ENCODE data around the gene MYB. TPM values are rescaled to one million over a fixed set of nuclear protein-coding genes. Genes with fewer than 3 reads are reported as not detected.

MYB gene
- total RNA-seq, 1 experiment from 2014 or later, result 3.7 TPM

DNA sequence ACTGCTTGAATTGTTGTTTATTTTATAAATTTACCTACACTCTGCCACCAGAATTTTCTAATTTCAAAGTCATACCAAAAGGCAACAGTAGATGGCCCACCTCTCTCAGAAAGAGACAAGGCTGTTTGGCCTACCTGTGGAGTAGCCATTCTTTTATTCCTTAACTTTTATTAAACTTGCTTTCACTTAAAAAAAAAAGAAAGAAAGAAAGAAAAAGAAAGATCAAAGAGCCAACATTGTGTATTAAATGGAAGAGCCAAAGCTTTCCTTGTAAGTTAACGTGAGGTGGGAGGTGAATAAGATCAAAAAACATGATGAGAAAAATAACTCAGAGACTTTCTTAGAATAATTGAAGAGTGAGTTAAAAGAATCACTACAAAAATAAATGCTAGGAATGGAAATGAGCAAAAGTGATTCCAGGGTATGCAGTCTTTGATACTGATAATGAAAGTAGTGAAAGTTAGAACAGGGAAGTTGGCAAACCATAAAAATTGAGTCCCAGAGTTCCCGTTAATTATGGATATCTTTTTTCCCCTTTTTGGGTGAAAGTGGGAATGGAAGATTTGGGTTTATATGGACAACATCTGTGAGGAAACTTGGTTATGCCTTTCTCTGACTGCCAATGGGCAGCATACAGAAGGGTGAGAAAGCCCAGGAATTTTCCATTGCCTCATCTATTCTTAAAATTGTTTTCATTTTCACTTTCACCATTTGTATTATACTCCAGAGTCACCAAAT is 35.9 kb upstream of the MYB start:
- H3K4me2 ChIP-seq (ENCODE audit: low read length), result no peak overlapping the region
- no peaks in the 10 kb centered on the region for H3K27me3 ChIP-seq (ENCODE audit: insufficient read depth, low read length)
- no TSS peak for BruUV-seq (replicated peaks)
- no peak overlapping the region for H3K4me3 ChIP-seq (replicated peaks in 1 of 2; ENCODE audit: low read depth in 1 of 2, low read length in 2 of 2)
- peak; percentile 86 for TF ChIP-seq RAD21 (IDR thresholded peaks at IDR 0.05; ENCODE audit: low read depth)
- TF ChIP-seq, protein P1, sequence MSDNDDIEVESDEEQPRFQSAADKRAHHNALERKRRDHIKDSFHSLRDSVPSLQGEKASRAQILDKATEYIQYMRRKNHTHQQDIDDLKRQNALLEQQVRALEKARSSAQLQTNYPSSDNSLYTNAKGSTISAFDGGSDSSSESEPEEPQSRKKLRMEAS (IDR thresholded peaks at IDR 0.05), result no peak
- TF ChIP-seq, protein P2, sequence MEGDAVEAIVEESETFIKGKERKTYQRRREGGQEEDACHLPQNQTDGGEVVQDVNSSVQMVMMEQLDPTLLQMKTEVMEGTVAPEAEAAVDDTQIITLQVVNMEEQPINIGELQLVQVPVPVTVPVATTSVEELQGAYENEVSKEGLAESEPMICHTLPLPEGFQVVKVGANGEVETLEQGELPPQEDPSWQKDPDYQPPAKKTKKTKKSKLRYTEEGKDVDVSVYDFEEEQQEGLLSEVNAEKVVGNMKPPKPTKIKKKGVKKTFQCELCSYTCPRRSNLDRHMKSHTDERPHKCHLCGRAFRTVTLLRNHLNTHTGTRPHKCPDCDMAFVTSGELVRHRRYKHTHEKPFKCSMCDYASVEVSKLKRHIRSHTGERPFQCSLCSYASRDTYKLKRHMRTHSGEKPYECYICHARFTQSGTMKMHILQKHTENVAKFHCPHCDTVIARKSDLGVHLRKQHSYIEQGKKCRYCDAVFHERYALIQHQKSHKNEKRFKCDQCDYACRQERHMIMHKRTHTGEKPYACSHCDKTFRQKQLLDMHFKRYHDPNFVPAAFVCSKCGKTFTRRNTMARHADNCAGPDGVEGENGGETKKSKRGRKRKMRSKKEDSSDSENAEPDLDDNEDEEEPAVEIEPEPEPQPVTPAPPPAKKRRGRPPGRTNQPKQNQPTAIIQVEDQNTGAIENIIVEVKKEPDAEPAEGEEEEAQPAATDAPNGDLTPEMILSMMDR (IDR thresholded peaks at IDR 0.05 in 2 of 3, conservative IDR thresholded peaks at IDR 0.05 in 1 of 3; ENCODE audit: borderline replicate concordance in 1 of 3, insufficient read depth in 1 of 3, low read depth in 2 of 3, low read length in 2 of 3), result peak; percentile 49 to 82 (median 72); a peak in 5 of 6 replicates
- no peak for TF ChIP-seq EZH2phosphoT487 (IDR thresholded peaks at IDR 0.05; ENCODE audit: borderline replicate concordance)
- TF ChIP-seq SIN3A (IDR thresholded peaks at IDR 0.05; ENCODE audit: low read depth), result no peak
- ChIA-PET CTCF (interaction anchor here (1.0 to 1.8 kb wide), 8 partner anchors 37 to 295 kb away, joined by 3 to 21 read pairs (median 4); no protein-coding TSS in a partner anchor), RAD21 (ENCODE audit: low non-redundant PET in 1 of 2, low total read pairs in 2 of 2, uncharacterized antibody in 2 of 2, unreplicated experiment in 2 of 2) (interaction anchor here in 1 of 2 experiments (0.7 to 1.2 kb wide), 2 partner anchors 39 to 353 kb away, joined by 3 to 5 read pairs; no protein-coding TSS in a partner anchor), POLR2A (interaction anchor here (0.8 kb wide), 1 partner anchor 39 kb away, joined by 3 read pairs; no protein-coding TSS in a partner anchor)
- H2AFZ ChIP-seq (ENCODE audit: low read depth, low read length, poor library complexity, severe bottlenecking), result peak overlapping the region; percentile 62
- no peaks in the 10 kb centered on the region for H3K9me2 ChIP-seq (ENCODE audit: insufficient read depth)
- DNase-seq (ENCODE audit: low read depth, low spot score) (peak; percentile 12), ATAC-seq (peak; percentile 72)
- intact Hi-C loops (cut with micrococcal nuclease), result loop anchor here (1.0 kb wide), 3 partner anchors 39 to 282 kb away; no protein-coding TSS in a partner anchor
- H3K27ac ChIP-seq (ENCODE audit: low read depth, low read length), result no peak overlapping the region
- H3K9ac ChIP-seq (ENCODE audit: low read length), result no peak overlapping the region
- no peaks in the 10 kb centered on the region for H3K79me2 ChIP-seq (ENCODE audit: insufficient read depth, low read length)
- H4K20me1 ChIP-seq (ENCODE audit: insufficient read depth), result no peaks in the 10 kb centered on the region
- H3K9me3 ChIP-seq (ENCODE audit: control insufficient read depth in 1 of 2, insufficient read depth in 1 of 2, low read depth in 1 of 2, low read length in 2 of 2), result no peaks in the 10 kb centered on the region
- no peaks in the 10 kb centered on the region for H3K36me3 ChIP-seq (ENCODE audit: control insufficient read depth in 1 of 2, insufficient read depth in 2 of 2, low read length in 2 of 2)
- H3K4me1 ChIP-seq (ENCODE audit: control insufficient read depth in 1 of 2, insufficient read depth in 2 of 2, low read length in 2 of 2), result peaks cover 0 to 6% of the 10 kb centered on the region in 2 experiments; a peak in 1 of 4 replicates
